ENCODE measurements around the gene CCDC97. TPM values are rescaled to one million over a fixed set of nuclear protein-coding genes. Genes with fewer than 3 reads are reported as not detected.
"Not testable (repeated sequence)": the region's sequence is repeated elsewhere in the genome, so short reads cannot be mapped to it uniquely, and the experiment has no call there.

The CCDC97 gene
- total RNA-seq, 1 donor from 2014 or later: 30.4 TPM

- intact Hi-C loops (cut with micrococcal nuclease): no loop called here
- no peaks in the 10 kb centered on the region for H3K27me3 Mint-ChIP-seq
These were observed 31.5 kb upstream of the CCDC97 start for GRCh38 chr19:41278478-41278877.

GRCh38 chr19:41288673-41289530, 21.1 kb upstream of the CCDC97 start:
- no peak overlapping the region for H3K4me3 Mint-ChIP-seq
- H3K27me3 Mint-ChIP-seq: no peaks in the 10 kb centered on the region
- H3K9me3 Mint-ChIP-seq: no peaks in the 10 kb centered on the region
- H3K36me3 Mint-ChIP-seq (ENCODE audit: low read depth): peaks cover 62% of the 10 kb centered on the region
- peaks cover 6% of the 10 kb centered on the region for H3K4me1 Mint-ChIP-seq
- intact Hi-C loops (cut with micrococcal nuclease): no loop called here
- no peak for DNase-seq
- peak overlapping the region; percentile 20 for H3K27ac Mint-ChIP-seq

More at GRCh38 chr19:41278478-41278877, 31.5 kb upstream of the CCDC97 start:
- no peak overlapping the region for H3K27ac Mint-ChIP-seq
- H3K36me3 Mint-ChIP-seq (ENCODE audit: low read depth): peaks cover 74% of the 10 kb centered on the region
- H3K4me3 Mint-ChIP-seq: no peak overlapping the region
- H3K4me1 Mint-ChIP-seq: peaks cover 3% of the 10 kb centered on the region
- H3K9me3 Mint-ChIP-seq: no peaks in the 10 kb centered on the region
- DNase-seq: no peak

DNA sequence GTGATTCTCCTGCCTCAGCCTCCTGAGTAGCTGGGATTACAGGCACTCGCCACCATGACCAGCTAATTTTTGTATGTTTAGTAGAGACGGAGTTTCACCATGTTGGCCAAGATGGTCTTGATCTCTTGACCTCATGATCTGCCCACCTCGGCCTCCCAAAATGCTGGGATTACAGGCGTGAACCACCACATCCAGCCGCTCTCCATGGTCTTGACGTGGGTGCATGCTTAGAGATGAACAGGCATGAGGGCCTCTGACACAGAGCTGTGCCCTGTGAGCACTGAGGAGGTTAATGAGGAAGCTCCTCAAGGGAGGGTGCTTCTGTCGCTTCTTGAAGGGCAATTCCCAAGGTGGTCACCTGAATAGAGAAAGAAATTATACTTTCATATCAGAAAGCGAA, 20.2 kb upstream of the CCDC97 start:
- H3K27me3 Mint-ChIP-seq; H3K27ac Mint-ChIP-seq; DNase-seq; H3K4me1 Mint-ChIP-seq; H3K9me3 Mint-ChIP-seq; intact Hi-C loops (cut with micrococcal nuclease); H3K4me3 Mint-ChIP-seq: not testable (repeated sequence)
- peaks cover 65% of the 10 kb centered on the region for H3K36me3 Mint-ChIP-seq (ENCODE audit: low read depth)

- Mint-ChIP-seq H3K27ac (no peak overlapping the region), H3K4me1 (peaks cover 36% of the 10 kb centered on the region), H3K27me3 (no peaks in the 10 kb centered on the region), H3K36me3 (ENCODE audit: low read depth) (peaks cover 76% of the 10 kb centered on the region), H3K4me3 (no peak overlapping the region), H3K9me3 (no peaks in the 10 kb centered on the region)
- intact Hi-C loops (cut with micrococcal nuclease): no loop called here
- DNase-seq: no peak
These were observed 15.6 kb upstream of the CCDC97 start for GRCh38 chr19:41294393-41294792.

- DNase-seq: no peak
- no peaks in the 10 kb centered on the region for H3K27me3 Mint-ChIP-seq
- peak overlapping the region; percentile 59 for H3K27ac Mint-ChIP-seq
- intact Hi-C loops (cut with micrococcal nuclease): no loop called here
- peaks cover 82% of the 10 kb centered on the region for H3K36me3 Mint-ChIP-seq (ENCODE audit: low read depth)
- no peaks in the 10 kb centered on the region for H3K9me3 Mint-ChIP-seq
- no peak overlapping the region for H3K4me3 Mint-ChIP-seq
- H3K4me1 Mint-ChIP-seq: peaks cover 47% of the 10 kb centered on the region
These were observed 14.5 kb upstream of the CCDC97 start for GRCh38 chr19:41295499-41295898.

GRCh38 chr19:41296433-41296871, 13.5 kb upstream of the CCDC97 start:
- Mint-ChIP-seq H3K4me1 (peaks cover 55% of the 10 kb centered on the region), H3K36me3 (ENCODE audit: low read depth) (peaks cover 86% of the 10 kb centered on the region), H3K27me3 (no peaks in the 10 kb centered on the region), H3K9me3 (no peaks in the 10 kb centered on the region), H3K4me3 (peak overlapping the region; percentile 22), H3K27ac (peak overlapping the region; percentile 77)
- intact Hi-C loops (cut with micrococcal nuclease): loop anchor here (2.0 kb wide), 1 partner anchor 14 kb away; the partner anchor contains the start of gene CCDC97
- DNase-seq: no peak

GRCh38 chr19:41297628-41298347, 12.2 kb upstream of the CCDC97 start:
- Mint-ChIP-seq H3K4me3 (no peak overlapping the region), H3K27me3 (no peaks in the 10 kb centered on the region), H3K27ac (peak overlapping the region; percentile 77), H3K36me3 (ENCODE audit: low read depth) (peaks cover 86% of the 10 kb centered on the region), H3K9me3 (no peaks in the 10 kb centered on the region), H3K4me1 (peaks cover 64% of the 10 kb centered on the region)
- intact Hi-C loops (cut with micrococcal nuclease): loop anchor here (2.0 kb wide), 1 partner anchor 13 kb away; the partner anchor contains the start of gene CCDC97
- no peak for DNase-seq

DNA sequence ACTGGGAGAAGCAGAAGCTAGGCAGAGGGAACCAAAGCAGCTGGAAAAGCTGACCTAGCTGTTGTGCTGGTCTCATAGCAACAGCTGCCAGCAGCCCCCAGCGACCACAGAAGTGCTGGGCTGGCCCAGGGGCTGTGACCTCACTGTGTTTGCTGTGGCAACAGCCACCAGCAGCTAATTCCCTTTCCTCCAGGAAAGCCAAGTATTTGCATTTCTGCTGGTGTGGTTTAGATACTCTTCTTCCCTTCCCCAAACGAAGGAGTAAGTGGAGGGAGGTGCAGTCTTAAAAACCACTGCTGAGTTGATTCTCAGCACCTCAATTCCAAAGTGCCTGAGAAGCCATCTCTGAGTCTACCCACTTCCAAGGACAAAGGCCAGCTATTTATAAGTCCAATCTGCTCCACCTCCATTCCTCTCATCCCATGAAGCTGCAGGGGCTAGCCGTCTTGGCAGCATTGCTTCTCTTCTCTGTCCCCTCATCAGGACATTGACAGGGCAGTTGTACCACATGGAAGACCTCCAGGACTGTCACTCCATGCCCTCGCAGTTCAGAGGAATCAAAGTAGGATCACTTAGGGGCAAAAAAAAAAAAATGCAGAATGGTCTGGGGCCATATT, 11.5 kb upstream of the CCDC97 start:
- intact Hi-C loops (cut with micrococcal nuclease): no loop called here
- H3K4me1 Mint-ChIP-seq: peaks cover 69% of the 10 kb centered on the region
- H3K27me3 Mint-ChIP-seq: no peaks in the 10 kb centered on the region
- no peaks in the 10 kb centered on the region for H3K9me3 Mint-ChIP-seq
- H3K36me3 Mint-ChIP-seq (ENCODE audit: low read depth): peaks cover 86% of the 10 kb centered on the region
- peak overlapping the region; percentile 77 for H3K27ac Mint-ChIP-seq
- no peak overlapping the region for H3K4me3 Mint-ChIP-seq
- DNase-seq: peak; percentile 79

GRCh38 chr19:41299046-41299754, 10.8 kb upstream of the CCDC97 start:
- Mint-ChIP-seq H3K36me3 (ENCODE audit: low read depth) (peaks cover 88% of the 10 kb centered on the region), H3K27ac (peak overlapping the region; percentile 67)

DNA sequence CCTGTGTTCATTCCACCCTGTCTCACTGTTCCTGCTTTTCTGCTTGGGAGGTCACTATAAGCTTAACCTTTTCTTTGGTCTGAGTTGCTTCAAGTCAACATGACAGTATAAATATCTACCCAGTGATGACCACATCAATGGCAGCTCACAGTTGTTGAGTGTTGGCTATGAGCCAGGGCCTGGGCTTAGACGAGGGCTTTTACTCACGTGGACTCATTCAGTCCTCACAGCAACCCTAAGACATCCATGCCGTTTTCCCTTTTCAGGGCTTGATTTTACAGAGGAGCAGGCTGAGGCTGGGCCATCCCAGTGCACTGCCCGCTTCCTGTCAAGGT, 10.2 kb upstream of the CCDC97 start:
- Mint-ChIP-seq H3K36me3 (ENCODE audit: low read depth) (peaks cover 88% of the 10 kb centered on the region), H3K9me3 (no peaks in the 10 kb centered on the region), H3K4me1 (peaks cover 78% of the 10 kb centered on the region), H3K27ac (peak overlapping the region; percentile 67), H3K4me3 (no peak overlapping the region), H3K27me3 (no peaks in the 10 kb centered on the region)
- intact Hi-C loops (cut with micrococcal nuclease): no loop called here
- peak; percentile 70 for DNase-seq

More at GRCh38 chr19:41299046-41299754, 10.8 kb upstream of the CCDC97 start:
- Mint-ChIP-seq H3K27me3 (no peaks in the 10 kb centered on the region), H3K9me3 (no peaks in the 10 kb centered on the region), H3K4me1 (peaks cover 76% of the 10 kb centered on the region), H3K4me3 (no peak overlapping the region)
- intact Hi-C loops (cut with micrococcal nuclease): no loop called here
- no peak for DNase-seq

DNA sequence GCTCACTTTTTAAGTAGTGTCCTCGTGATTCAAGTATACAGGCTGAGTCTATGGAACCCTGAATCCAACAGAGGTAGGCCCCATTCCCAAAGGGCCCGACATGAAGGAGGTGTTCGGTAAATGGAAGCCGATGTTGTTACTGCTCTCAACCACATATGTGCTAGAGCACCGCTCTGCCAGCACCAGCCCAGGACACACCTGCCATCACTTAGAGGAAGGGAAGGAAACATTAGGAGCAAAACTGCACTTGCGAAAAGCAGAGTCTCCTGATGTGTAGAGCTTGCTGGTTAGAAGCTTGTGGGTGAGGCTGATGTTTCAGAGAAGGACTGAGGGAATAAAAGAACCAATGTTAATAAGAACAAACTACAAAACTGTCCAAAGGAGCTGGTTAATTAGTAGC, 9.4 kb upstream of the CCDC97 start:
- H3K27me3 Mint-ChIP-seq: no peaks in the 10 kb centered on the region
- intact Hi-C loops (cut with micrococcal nuclease): no loop called here
- peaks cover 86% of the 10 kb centered on the region for H3K4me1 Mint-ChIP-seq
- H3K27ac Mint-ChIP-seq: peak overlapping the region; percentile 67
- H3K4me3 Mint-ChIP-seq: no peak overlapping the region
- no peaks in the 10 kb centered on the region for H3K9me3 Mint-ChIP-seq
- DNase-seq: no peak
- peaks cover 88% of the 10 kb centered on the region for H3K36me3 Mint-ChIP-seq (ENCODE audit: low read depth)

DNA sequence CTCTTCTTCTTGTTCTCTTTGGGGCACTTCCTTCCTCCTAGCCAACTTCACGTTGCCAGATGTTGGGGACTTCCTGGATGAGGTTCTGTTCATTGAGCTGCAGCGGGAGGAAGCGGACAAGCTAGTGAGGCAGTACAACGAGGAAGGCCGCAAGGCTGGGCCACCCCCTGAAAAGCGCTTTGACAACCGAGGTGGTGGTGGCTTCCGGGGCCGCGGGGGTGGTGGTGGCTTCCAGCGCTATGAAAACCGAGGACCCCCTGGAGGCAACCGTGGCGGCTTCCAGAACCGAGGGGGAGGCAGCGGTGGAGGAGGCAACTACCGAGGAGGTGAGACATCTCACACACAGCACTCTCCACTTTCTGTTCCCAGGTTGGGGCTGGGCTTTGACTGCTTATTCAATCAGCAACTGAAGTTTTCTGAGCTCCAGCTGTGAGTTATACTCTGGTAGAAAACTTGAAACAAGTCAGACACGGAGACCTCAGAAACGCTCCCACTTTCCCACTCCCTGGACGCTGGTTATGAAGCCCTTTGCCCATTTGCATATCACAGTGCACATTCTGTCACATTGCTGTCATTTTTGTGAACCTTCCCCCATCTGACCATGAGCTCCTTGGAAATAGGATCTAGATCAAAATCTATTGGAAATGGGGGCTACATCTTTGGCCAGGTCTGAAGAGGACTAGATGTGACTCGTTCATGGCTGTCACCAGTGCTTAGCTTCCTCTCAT, 7.2 kb upstream of the CCDC97 start:
- H3K4me1 Mint-ChIP-seq: peaks cover 88% of the 10 kb centered on the region
- no peaks in the 10 kb centered on the region for H3K9me3 Mint-ChIP-seq
- peaks cover 87% of the 10 kb centered on the region for H3K36me3 Mint-ChIP-seq (ENCODE audit: low read depth)
- intact Hi-C loops (cut with micrococcal nuclease): no loop called here
- H3K27me3 Mint-ChIP-seq: no peaks in the 10 kb centered on the region
- peak; percentile 88 for DNase-seq
- H3K4me3 Mint-ChIP-seq: peak overlapping the region; percentile 78
- peak overlapping the region; percentile 95 for H3K27ac Mint-ChIP-seq

DNA sequence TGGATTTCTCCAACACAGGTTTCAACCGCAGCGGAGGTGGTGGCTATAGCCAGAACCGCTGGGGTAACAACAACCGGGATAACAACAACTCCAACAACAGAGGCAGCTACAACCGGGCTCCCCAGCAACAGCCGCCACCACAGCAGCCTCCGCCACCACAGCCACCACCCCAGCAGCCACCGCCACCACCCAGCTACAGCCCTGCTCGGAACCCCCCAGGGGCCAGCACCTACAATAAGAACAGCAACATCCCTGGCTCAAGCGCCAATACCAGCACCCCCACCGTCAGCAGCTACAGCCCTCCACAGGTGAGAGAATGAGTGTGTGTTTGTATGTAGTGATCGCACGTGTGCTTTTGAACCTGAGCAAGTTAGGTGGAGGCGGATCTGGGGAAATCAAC, 6.0 kb upstream of the CCDC97 start:
- DNase-seq: peak; percentile 64
- peak overlapping the region; percentile 88 for H3K27ac Mint-ChIP-seq
- H3K9me3 Mint-ChIP-seq: no peaks in the 10 kb centered on the region
- peak overlapping the region; percentile 78 for H3K4me3 Mint-ChIP-seq
- peaks cover 80% of the 10 kb centered on the region for H3K36me3 Mint-ChIP-seq (ENCODE audit: low read depth)
- H3K27me3 Mint-ChIP-seq: no peaks in the 10 kb centered on the region
- H3K4me1 Mint-ChIP-seq: peaks cover 90% of the 10 kb centered on the region
- intact Hi-C loops (cut with micrococcal nuclease): no loop called here

Measured in activated CD4-positive, alpha-beta T cell treated with anti-CD3 and anti-CD28 coated beads, Interleukin-2, amount 10 ng/mL, durations not matched to agents 24 days and 14 days (primary cell).